Activated CD8-positive, alpha-beta T cell treated with anti-CD3 and anti-CD28 coated beads for 36 hours (primary cell): ENCODE measurements around the gene GPR78. TPM values are rescaled to one million over a fixed set of nuclear protein-coding genes. Genes with fewer than 3 reads are reported as not detected.

Experiments
- ATAC-seq: fragments of 200-7000 bp; cut with Tn5 transposase; one replicate; pipeline ENCODE4 v1.10.0; 2021; ENCODE audit warnings: mild to moderate bottlenecking, moderate library complexity
- CTCF ChIA-PET: fragments of 350-600 bp; sonication (Branson Sonifier 250); formaldehyde crosslinking; loops from one replicate; lab custom pipeline; 2021; ENCODE audit warnings: antibody characterized with exemption; lab: Charles Lee
- POLR2A ChIA-PET: fragments of 350-600 bp; sonication (Branson Sonifier 250); formaldehyde crosslinking; loops from one replicate; lab custom pipeline; 2021; ENCODE audit warnings: antibody characterized with exemption; lab: Charles Lee
- DNase-seq: peaks from one replicate; pipeline ENCODE4 v3.0.0-alpha.2; 2020
- H3K27ac Mint-ChIP-seq: one replicate; pipeline ENCODE4 v1.8.0; 2021; ENCODE audit warnings: mild to moderate bottlenecking, mixed read lengths
- H3K27me3 Mint-ChIP-seq: one replicate; pipeline ENCODE4 v1.8.0; 2021; ENCODE audit warnings: mixed read lengths
- H3K36me3 Mint-ChIP-seq: one replicate; pipeline ENCODE4 v1.8.0; 2021; ENCODE audit warnings: low read depth, mixed read lengths
- H3K4me1 Mint-ChIP-seq: one replicate; pipeline ENCODE4 v1.8.0; 2021; ENCODE audit warnings: low read depth, mixed read lengths
- H3K4me3 Mint-ChIP-seq: one replicate; pipeline ENCODE4 v1.8.0; 2021; ENCODE audit warnings: mild to moderate bottlenecking, moderate library complexity, mixed read lengths
- H3K9me3 Mint-ChIP-seq: one replicate; pipeline ENCODE4 v1.8.0; 2021; ENCODE audit warnings: mixed read lengths
- intact Hi-C: fragments of 100-400 bp; cut with micrococcal nuclease; formaldehyde crosslinking; loops from one replicate; pipeline ENCODE4 v1.10.0; 2022
- total RNA-seq, 2 experiments: library from RNA; stranded (reverse); gene quantifications; one replicate each; pipeline ENCODE4 v1.2.3, GENCODE V29; 2021
- TF ChIP-seq, protein P1 (sequence below): fragments of 200-600 bp; IDR thresholded peaks from one replicate; pipeline ENCODE4 v1.8.0; 2022; ENCODE audit warnings: antibody characterized with exemption, mild to moderate bottlenecking

The GPR78 gene
- total RNA-seq, 2 experiments from 2014 or later = not detected

DNA sequence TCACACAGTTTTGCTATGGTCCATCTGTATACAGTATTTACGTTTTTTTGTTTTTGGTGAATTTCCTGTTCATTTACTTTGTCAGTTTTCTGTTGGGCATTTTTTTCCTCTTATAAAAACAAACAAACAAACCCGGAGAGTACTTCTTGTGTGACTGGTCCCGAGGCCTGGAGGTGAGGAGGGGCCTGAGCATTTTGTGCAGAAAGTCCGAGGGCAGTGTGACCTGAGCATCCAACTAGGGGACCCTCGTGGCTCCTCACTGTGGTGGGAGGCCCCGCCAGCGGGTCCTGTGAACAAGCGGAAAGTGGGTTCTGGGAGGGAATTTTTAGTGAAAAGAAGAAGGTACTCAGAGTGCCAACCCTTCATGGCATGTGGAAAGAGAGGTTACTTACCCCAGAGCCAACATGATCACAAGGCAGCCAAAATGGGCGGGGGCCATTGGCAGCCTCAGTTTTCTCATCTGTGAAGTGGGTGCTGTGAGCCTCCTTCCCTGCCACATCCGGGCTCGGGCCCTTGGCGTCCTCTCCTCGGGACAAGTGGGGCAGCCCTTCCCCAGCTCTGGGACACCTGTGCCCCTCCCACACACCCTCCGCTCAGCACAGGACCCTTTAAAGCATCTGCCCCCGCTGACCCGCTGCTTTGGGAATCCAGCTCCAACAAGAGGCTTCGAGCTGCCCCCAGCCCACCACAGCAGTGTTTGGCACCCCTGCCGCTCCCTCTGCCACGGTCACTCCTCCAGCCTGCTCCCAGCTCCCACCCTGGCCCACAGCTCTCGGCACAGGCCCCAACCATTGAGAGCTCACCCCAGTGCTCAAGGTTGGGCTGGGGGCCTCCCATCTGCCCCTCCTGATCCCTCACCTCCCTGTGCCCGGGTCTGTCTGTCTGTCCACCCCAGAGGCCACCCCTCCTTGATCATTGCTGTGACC is 22.8 kb upstream of the GPR78 start:
- Mint-ChIP-seq H3K4me1 (no peaks in the 10 kb centered on the region), H3K9me3 (no peaks in the 10 kb centered on the region), H3K27ac (no peak overlapping the region), H3K27me3 (peaks cover 1% of the 10 kb centered on the region), H3K36me3 (no peaks in the 10 kb centered on the region), H3K4me3 (no peak overlapping the region)
- ChIA-PET POLR2A (no interaction called here), CTCF (no interaction called here)
- ATAC-seq (no peak), DNase-seq (no peak)
- TF ChIP-seq, protein P1, sequence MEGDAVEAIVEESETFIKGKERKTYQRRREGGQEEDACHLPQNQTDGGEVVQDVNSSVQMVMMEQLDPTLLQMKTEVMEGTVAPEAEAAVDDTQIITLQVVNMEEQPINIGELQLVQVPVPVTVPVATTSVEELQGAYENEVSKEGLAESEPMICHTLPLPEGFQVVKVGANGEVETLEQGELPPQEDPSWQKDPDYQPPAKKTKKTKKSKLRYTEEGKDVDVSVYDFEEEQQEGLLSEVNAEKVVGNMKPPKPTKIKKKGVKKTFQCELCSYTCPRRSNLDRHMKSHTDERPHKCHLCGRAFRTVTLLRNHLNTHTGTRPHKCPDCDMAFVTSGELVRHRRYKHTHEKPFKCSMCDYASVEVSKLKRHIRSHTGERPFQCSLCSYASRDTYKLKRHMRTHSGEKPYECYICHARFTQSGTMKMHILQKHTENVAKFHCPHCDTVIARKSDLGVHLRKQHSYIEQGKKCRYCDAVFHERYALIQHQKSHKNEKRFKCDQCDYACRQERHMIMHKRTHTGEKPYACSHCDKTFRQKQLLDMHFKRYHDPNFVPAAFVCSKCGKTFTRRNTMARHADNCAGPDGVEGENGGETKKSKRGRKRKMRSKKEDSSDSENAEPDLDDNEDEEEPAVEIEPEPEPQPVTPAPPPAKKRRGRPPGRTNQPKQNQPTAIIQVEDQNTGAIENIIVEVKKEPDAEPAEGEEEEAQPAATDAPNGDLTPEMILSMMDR = no peak
- intact Hi-C loops = no loop called here

DNA sequence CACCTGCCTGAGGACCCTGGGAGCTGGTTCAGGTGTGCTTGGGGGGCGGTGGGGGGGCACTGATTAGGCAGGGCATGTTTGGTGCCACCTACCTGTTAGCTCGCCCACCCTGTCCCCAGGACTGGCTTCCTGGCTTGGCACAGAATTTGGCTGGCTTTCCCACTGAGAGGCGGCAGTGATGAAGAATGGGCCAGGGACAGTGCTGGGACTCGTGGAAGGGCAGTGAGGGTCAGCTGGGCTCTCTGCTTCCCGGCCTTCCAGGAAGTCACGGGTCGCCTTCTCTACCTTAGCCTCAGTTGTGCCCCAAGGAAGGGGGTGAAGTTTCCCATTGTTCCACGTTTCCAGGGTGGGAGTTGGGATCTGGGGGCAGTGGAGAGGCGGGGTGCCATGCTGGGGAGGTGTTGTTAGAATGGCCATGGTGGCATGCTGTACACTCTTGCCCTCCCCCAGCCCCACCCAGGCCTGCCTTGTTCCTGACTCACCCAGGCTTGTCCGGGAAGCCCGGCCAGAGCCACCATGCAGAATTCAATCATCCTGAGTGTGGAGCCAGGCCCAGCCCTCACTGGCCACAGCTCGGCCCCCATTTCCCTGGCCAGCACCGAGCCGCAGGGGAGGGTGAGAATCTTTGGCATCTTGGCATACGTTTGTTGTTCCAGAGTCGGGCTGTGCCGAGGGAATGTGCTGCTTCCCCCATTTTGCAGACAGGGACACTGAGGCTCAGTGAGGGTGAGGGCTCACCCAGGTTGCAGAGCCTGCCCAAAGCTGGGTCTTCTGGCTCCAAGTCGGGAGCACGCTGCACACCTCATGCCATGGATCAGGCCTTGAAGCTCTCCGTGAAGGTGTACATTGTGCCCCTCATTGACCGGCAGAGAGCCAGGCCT is 21.9 kb upstream of the GPR78 start:
- Mint-ChIP-seq H3K9me3 (no peaks in the 10 kb centered on the region), H3K4me3 (no peak overlapping the region), H3K4me1 (no peaks in the 10 kb centered on the region), H3K27me3 (peaks cover 1% of the 10 kb centered on the region), H3K27ac (no peak overlapping the region), H3K36me3 (no peaks in the 10 kb centered on the region)
- TF ChIP-seq, protein P1 = no peak
- no peak for DNase-seq
- no peak for ATAC-seq
- intact Hi-C loops = no loop called here
- CTCF ChIA-PET = no interaction called here
- POLR2A ChIA-PET = no interaction called here

DNA sequence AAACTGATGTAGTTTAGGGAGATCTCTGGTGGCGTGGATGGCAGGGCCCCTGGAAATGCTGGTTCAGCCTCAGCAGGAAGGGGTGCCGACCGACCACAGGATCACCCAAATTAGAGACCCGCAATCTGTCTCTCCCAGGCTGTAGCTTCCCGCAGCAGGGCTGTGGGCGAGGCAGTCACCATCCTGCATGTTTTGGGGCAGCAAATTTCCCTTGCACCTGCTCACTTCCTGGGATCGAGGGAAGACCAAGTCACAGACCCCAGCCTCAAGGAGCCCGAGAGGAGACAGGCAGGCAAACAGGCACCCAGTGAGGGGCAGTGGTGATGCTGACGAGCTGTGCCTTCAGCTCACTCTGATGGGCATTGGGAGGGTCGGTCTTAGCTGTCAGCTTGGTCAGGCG is 21.2 kb upstream of the GPR78 start:
- Mint-ChIP-seq H3K27me3 (peaks cover 1% of the 10 kb centered on the region), H3K36me3 (no peaks in the 10 kb centered on the region), H3K27ac (no peak overlapping the region), H3K4me1 (no peaks in the 10 kb centered on the region), H3K4me3 (no peak overlapping the region), H3K9me3 (no peaks in the 10 kb centered on the region)
- ChIA-PET POLR2A (no interaction called here), CTCF (no interaction called here)
- DNase-seq (no peak), ATAC-seq (no peak)
- TF ChIP-seq, protein P1 = no peak
- intact Hi-C loops = no loop called here

DNA sequence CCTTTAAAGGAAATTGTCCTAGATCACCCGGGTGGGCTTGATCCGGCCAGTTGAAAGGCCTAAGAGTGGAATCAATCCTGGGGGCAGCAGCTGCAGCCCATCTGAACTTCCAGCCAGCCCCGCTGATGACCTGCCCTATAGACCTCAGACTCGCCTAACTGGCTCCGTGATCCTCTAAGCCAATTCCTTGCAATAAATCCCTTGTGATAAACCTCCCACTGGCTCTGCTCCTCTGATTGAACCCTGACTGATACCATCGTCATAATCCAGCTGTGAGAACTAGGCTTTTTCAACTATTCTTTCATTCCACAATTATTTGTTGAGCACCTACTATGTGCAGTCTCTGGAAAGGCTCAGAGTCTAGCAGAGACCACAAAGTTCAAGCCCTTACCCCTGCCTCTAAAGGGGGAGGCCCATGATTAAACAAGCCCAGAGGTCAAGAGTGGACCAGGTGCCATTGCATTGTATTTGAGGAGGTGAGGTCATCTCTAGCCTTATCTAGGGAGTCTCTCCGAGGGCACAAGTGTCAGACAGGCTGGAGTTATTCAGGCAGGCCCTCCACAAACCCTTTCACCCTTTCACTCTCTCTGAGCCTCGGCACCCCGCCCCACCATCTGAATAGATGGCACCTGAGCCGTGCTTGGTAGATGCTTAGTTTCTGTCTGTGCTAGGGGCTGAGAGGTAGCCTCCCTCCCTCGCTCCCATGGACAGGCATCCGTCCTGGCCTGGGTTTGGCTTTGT is 20.5 kb upstream of the GPR78 start:
- ChIA-PET POLR2A (no interaction called here), CTCF (interaction anchor here (1.0 kb wide), 1 partner anchor 12 kb away, joined by 4 read pairs; no protein-coding TSS in a partner anchor)
- Mint-ChIP-seq H3K27ac (no peak overlapping the region), H3K4me3 (no peak overlapping the region), H3K27me3 (peaks cover 1% of the 10 kb centered on the region), H3K9me3 (no peaks in the 10 kb centered on the region), H3K36me3 (no peaks in the 10 kb centered on the region), H3K4me1 (no peaks in the 10 kb centered on the region)
- intact Hi-C loops = no loop called here
- TF ChIP-seq, protein P1 = no peak
- no peak for ATAC-seq
- DNase-seq = no peak
